Nephron (organoid): ENCODE data around the gene DTNB.
A peak's percentile ranks its signal among the peaks of the same experiment; 100 is the strongest.

ENCODE experiments used
- H3K27ac Mint-ChIP-seq, 3 experiments: 2 replicates each; pipeline ENCODE4 v1.8.0; 2020; ENCODE audit warnings: mixed read lengths in 3 of 3, mild to moderate bottlenecking in 2 of 3, moderate library complexity in 1 of 3
- H3K27me3 Mint-ChIP-seq: 2 replicates; pipeline ENCODE4 v1.8.0; 2021; ENCODE audit warnings: low read depth, mild to moderate bottlenecking, moderate library complexity, mixed read lengths
- H3K36me3 Mint-ChIP-seq: 2 replicates; pipeline ENCODE4 v1.8.0; 2020; ENCODE audit warnings: low read depth, mixed read lengths
- H3K4me1 Mint-ChIP-seq: 2 replicates; pipeline ENCODE4 v1.8.0; 2020; ENCODE audit warnings: mixed read lengths
- H3K4me3 Mint-ChIP-seq, 3 experiments: 2 replicates each; pipeline ENCODE4 v1.8.0; 2020; ENCODE audit warnings: mild to moderate bottlenecking in 3 of 3, mixed read lengths in 3 of 3, moderate library complexity in 2 of 3
- H3K9me3 Mint-ChIP-seq: 2 replicates; pipeline ENCODE4 v1.8.0; 2020; ENCODE audit warnings: mixed read lengths
- TF ChIP-seq, protein P1 (sequence below), 3 experiments: fragments of 200-600 bp; sonication (generic); IDR thresholded peaks; one replicate each; pipeline ENCODE4 v1.5.0; 2021; ENCODE audit warnings: antibody characterized with exemption in 3 of 3; ENCODE audit not compliant: unreplicated experiment in 3 of 3

Gene DTNB

DNA sequence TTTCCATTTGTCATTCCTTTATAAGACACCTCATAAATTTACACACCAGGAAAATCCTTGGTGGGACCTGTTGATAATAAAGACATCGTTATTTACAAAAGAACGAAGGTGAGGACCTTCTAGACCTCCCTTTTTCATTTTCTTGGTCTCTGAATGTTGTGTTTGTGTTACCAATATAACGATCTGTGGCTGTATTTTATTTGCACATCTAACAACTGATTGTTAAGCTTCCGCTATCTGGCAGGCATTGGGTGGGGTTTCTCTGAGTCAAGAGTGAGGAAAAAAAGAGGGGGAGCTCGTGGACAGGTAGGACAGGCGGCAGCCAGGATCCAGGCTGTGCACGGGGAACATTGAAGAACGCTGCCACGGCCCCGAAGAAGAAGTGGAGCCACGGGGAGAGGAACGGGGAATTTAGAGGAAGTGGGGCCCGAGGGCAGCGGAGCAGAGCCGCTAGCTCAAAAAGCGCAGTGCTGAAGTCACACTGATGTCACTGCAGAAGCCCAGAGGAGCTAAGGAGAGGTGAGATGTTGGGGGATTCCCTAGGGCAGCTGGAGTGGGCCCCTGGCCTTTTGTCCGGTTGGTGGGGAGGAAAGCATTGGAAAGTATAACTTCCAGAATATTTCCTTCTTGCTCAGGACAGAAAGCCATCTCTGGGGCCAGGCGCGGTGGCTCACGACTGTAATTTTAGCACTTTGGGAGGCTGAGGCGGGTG lies 310.8 kb downstream of the DTNB start:
- Mint-ChIP-seq H3K36me3 (no peaks in the 10 kb centered on the region), H3K4me3 (peak overlapping the region; percentile 32 to 75 (median 71)), H3K9me3 (no peaks in the 10 kb centered on the region), H3K27ac (no peak overlapping the region), H3K27me3 (peaks cover 14% of the 10 kb centered on the region), H3K4me1 (peaks cover 15% of the 10 kb centered on the region)
- TF ChIP-seq, protein P1, sequence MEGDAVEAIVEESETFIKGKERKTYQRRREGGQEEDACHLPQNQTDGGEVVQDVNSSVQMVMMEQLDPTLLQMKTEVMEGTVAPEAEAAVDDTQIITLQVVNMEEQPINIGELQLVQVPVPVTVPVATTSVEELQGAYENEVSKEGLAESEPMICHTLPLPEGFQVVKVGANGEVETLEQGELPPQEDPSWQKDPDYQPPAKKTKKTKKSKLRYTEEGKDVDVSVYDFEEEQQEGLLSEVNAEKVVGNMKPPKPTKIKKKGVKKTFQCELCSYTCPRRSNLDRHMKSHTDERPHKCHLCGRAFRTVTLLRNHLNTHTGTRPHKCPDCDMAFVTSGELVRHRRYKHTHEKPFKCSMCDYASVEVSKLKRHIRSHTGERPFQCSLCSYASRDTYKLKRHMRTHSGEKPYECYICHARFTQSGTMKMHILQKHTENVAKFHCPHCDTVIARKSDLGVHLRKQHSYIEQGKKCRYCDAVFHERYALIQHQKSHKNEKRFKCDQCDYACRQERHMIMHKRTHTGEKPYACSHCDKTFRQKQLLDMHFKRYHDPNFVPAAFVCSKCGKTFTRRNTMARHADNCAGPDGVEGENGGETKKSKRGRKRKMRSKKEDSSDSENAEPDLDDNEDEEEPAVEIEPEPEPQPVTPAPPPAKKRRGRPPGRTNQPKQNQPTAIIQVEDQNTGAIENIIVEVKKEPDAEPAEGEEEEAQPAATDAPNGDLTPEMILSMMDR (IDR thresholded peaks at IDR 0.05; ENCODE audit: unreplicated experiment in 3 of 3), result no peak

DNA sequence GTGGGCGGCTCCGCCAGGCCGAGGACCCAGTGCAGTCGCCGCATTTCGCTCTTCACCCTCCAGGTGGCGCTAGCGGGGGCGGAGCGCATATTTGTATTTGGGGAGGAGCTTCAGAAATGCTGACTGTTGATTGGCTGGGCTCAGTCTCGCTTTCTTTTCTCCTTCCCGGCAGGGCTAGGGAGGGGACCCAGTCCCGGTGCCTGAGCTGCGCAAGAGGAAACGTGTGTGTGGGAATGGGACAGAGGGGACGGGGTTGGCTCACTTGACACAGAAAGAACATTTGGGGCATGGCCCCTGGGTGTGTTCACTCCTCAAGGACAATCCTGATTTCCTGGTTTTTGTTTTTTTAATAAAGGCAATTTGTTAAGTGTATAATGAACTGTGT lies 311.3 kb downstream of the DTNB start:
- TF ChIP-seq, protein P1 (IDR thresholded peaks at IDR 0.05; ENCODE audit: unreplicated experiment in 3 of 3), result peak; percentile 96 to 97 (median 97)
- Mint-ChIP-seq H3K27me3 (peaks cover 14% of the 10 kb centered on the region), H3K9me3 (no peaks in the 10 kb centered on the region), H3K27ac (no peak overlapping the region), H3K36me3 (no peaks in the 10 kb centered on the region), H3K4me1 (peaks cover 15% of the 10 kb centered on the region), H3K4me3 (peak overlapping the region; percentile 32 to 75 (median 71))

DNA sequence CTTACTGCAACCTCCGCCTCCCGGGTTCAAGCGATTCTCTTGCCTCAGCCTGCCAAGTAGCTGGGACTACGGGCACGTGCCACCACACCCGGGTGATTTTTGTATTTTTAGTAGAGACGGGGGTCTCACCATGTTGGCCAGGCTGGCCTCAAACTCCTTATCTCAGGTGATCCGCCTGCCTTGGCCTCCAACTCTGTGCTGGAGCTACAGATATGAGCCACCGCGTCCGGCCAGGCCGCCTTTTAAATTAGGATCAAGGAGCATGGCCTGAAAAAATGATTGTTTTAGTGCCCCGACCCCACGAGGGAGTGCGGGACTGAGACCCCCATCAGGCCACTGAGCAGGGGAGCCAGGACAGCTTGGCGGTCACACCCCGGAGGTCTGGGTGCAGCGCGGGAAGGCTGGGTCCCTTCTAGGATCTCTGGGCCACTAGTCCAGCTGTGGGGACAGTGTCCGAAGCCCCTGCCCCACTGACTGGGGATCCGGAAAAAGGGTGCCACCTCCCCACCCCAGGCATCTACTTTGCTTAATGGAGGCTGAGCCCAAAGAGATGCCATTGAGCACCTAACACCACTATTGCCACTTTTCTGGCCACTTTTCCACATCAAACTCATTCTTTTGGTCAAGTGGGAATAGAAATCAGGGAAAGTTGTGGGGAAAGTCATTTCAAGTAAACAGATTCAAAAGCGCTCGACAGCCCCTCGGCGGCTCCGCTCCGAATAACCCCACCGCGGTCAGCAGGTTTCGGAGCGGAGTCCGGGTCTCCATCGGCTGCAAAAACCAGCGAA lies 311.9 kb downstream of the DTNB start:
- Mint-ChIP-seq H3K36me3 (no peaks in the 10 kb centered on the region), H3K4me1 (peaks cover 15% of the 10 kb centered on the region), H3K27me3 (peaks cover 14% of the 10 kb centered on the region), H3K9me3 (no peaks in the 10 kb centered on the region), H3K4me3 (peak overlapping the region; percentile 12 to 71 (median 31)), H3K27ac (no peak overlapping the region)
- TF ChIP-seq, protein P1 (IDR thresholded peaks at IDR 0.05; ENCODE audit: unreplicated experiment in 3 of 3), result no peak

DNA sequence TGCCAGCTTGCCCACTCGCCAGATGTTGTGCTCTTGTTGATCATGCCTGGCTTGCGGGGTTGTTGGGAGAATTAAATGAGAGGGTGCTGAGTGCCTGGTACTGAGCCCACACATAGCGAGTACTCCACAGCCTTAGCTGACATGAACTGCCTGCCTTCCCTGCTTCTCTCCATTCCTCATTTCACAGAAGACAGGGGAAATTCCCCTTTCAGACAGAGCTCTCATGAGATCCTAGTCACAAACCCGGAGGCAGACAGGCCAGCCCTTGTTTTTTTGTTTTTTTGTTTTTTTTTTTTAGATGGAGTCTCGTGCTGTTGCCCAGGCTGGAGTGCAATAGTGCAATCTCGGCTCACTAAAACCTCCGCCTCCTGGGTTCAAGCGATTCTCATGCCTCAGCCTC lies 314.5 kb downstream of the DTNB start:
- no peaks in the 10 kb centered on the region for H3K9me3 Mint-ChIP-seq
- H3K4me3 Mint-ChIP-seq, result no peak overlapping the region
- H3K27ac Mint-ChIP-seq, result no peak overlapping the region
- H3K27me3 Mint-ChIP-seq, result peaks cover 16% of the 10 kb centered on the region
- H3K4me1 Mint-ChIP-seq, result peaks cover 11% of the 10 kb centered on the region
- TF ChIP-seq, protein P1 (IDR thresholded peaks at IDR 0.05; ENCODE audit: unreplicated experiment in 3 of 3), result no peak
- H3K36me3 Mint-ChIP-seq, result no peaks in the 10 kb centered on the region

DNA sequence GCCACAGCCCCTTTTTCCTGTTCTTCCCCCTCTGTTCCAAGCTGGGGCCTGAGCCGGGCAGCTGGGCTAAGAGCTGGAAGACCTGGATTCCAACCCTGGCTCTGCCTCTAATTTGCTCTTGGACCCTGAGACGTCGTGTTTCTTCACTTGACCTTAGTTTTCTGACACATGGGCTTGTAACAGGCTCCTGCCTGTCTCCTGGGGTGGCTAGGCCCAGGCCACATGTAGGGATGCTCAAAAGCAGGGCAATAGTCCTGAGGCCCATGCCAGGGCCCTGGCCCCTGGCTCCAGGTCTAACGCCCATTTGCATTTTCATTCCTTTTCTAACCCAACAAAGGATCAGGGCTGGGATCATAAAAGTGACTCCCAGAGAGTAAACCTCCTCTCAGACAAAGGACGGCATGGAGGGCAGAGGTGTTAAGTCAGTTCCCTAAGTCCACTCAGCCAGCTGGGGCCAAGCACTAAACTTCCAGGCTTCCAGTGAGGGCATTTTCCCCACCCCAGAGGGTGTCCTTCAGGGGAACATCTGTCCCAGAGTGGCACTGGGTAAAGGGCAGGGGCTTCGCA lies 315.0 kb downstream of the DTNB start:
- peaks cover 11% of the 10 kb centered on the region for H3K4me1 Mint-ChIP-seq
- H3K27ac Mint-ChIP-seq, result no peak overlapping the region
- no peaks in the 10 kb centered on the region for H3K36me3 Mint-ChIP-seq
- H3K9me3 Mint-ChIP-seq, result no peaks in the 10 kb centered on the region
- TF ChIP-seq, protein P1 (IDR thresholded peaks at IDR 0.05; ENCODE audit: unreplicated experiment in 3 of 3), result no peak
- no peak overlapping the region for H3K4me3 Mint-ChIP-seq
- peaks cover 11% of the 10 kb centered on the region for H3K27me3 Mint-ChIP-seq
